ENCODE measurements around the gene CDH13.

CDH13 gene

DNA sequence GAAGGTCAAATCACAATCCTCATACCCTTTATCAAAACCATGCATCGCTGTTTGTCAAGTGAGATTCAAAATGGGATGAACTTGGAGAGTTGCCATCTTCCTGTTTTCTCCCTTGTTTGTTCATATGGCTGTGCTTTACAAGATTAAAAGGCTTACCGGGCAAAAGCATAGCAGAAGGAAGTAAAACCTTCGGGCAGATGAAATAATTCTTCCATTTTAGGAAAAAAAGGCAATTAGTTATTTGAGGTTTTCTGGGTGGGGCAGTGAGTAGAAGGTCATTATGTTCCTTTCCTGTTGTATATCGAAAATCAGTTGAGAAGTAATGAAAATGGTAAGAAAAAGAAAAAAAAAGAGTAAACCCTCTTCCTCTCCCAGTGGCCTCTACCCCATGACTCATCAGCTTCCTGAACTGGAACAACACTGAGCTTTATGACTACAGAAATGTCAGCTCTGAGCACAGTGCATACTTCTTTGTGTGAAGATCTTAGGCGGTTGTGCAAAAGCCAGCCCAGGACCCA lies 369.2 kb downstream of the CDH13 start:
- Histone ChIP-seq H3K36me3 (ENCODE audit: control insufficient read depth in 2 of 2, insufficient read depth in 1 of 2, low read length in 2 of 2) (no peaks in the 10 kb centered on the region), H3K9me3 (ENCODE audit: control insufficient read depth, insufficient read depth, low read depth, low read length) (no peaks in the 10 kb centered on the region), H3K4me1 (ENCODE audit: control insufficient read depth, insufficient read depth, low read length) (peaks cover 2% of the 10 kb centered on the region; the same call in 1 of the 2 replicates), H3K27ac (ENCODE audit: extremely low read depth, low read depth, low read length) (peak overlapping the region; percentile 7; the same call in 1 of the 2 replicates), H3K4me3 (ENCODE audit: low read depth, low read length) (no peak overlapping the region)
- ChIA-PET POLR2A (no interaction called here), CTCF (no interaction called here)
- TF ChIP-seq KLF1 (tag by site-specific recombination; IDR thresholded peaks at IDR 0.05) = no peak
- no peak for TF ChIP-seq ZNF416 (tag by site-specific recombination; IDR thresholded peaks at IDR 0.05)
- no peak for TF ChIP-seq ZNF501 (tag by site-specific recombination; IDR thresholded peaks at IDR 0.05)
- TF ChIP-seq ZBTB20 (tag by site-specific recombination; IDR thresholded peaks at IDR 0.05) = no peak
- TF ChIP-seq ZNF670 (tag by site-specific recombination; IDR thresholded peaks at IDR 0.05; ENCODE audit: low read depth) = no peak
- no peak for TF ChIP-seq MYNN (tag by site-specific recombination; IDR thresholded peaks at IDR 0.05; ENCODE audit: borderline replicate concordance)
- no peak for TF ChIP-seq SCRT2 (tag by site-specific recombination; IDR thresholded peaks at IDR 0.05)
- no peak for TF ChIP-seq ZSCAN30 (tag by site-specific recombination; IDR thresholded peaks at IDR 0.05)
- TF ChIP-seq ZNF561 (tag by site-specific recombination; IDR thresholded peaks at IDR 0.05; ENCODE audit: borderline replicate concordance) = no peak
- TF ChIP-seq ZNF121 (tag by site-specific recombination; IDR thresholded peaks at IDR 0.05) = no peak
- TF ChIP-seq ZNF621 (tag by site-specific recombination; IDR thresholded peaks at IDR 0.05) = no peak
- TF ChIP-seq ZNF404 (tag by site-specific recombination; IDR thresholded peaks at IDR 0.05) = no peak
- TF ChIP-seq ZBTB17 (tag by site-specific recombination; IDR thresholded peaks at IDR 0.05) = no peak
- TF ChIP-seq, protein P1, sequence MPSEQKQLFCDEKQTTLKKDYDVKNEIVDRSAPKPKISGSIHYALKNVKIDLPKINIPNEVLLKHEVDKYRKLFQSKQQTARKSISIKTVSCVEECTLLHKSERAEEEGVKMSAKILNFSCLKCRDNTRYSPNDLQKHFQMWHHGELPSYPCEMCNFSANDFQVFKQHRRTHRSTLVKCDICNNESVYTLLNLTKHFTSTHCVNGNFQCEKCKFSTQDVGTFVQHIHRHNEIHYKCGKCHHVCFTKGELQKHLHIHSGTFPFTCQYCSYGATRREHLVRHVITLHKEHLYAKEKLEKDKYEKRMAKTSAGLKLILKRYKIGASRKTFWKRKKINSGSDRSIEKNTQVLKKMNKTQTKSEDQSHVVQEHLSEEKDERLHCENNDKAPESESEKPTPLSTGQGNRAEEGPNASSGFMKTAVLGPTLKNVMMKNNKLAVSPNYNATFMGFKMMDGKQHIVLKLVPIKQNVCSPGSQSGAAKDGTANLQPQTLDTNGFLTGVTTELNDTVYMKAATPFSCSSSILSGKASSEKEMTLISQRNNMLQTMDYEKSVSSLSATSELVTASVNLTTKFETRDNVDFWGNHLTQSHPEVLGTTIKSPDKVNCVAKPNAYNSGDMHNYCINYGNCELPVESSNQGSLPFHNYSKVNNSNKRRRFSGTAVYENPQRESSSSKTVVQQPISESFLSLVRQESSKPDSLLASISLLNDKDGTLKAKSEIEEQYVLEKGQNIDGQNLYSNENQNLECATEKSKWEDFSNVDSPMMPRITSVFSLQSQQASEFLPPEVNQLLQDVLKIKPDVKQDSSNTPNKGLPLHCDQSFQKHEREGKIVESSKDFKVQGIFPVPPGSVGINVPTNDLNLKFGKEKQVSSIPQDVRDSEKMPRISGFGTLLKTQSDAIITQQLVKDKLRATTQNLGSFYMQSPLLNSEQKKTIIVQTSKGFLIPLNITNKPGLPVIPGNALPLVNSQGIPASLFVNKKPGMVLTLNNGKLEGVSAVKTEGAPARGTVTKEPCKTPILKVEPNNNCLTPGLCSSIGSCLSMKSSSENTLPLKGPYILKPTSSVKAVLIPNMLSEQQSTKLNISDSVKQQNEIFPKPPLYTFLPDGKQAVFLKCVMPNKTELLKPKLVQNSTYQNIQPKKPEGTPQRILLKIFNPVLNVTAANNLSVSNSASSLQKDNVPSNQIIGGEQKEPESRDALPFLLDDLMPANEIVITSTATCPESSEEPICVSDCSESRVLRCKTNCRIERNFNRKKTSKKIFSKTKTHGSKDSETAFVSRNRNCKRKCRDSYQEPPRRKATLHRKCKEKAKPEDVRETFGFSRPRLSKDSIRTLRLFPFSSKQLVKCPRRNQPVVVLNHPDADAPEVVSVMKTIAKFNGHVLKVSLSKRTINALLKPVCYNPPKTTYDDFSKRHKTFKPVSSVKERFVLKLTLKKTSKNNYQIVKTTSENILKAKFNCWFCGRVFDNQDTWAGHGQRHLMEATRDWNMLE (tag by site-specific recombination; conservative IDR thresholded peaks at IDR 0.05; ENCODE audit: low read depth) = no peak
- TF ChIP-seq, protein P2, sequence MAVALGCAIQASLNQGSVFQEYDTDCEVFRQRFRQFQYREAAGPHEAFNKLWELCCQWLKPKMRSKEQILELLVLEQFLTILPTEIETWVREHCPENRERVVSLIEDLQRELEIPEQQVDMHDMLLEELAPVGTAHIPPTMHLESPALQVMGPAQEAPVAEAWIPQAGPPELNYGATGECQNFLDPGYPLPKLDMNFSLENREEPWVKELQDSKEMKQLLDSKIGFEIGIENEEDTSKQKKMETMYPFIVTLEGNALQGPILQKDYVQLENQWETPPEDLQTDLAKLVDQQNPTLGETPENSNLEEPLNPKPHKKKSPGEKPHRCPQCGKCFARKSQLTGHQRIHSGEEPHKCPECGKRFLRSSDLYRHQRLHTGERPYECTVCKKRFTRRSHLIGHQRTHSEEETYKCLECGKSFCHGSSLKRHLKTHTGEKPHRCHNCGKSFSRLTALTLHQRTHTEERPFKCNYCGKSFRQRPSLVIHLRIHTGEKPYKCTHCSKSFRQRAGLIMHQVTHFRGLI (tag by site-specific recombination; IDR thresholded peaks at IDR 0.05) = no peak
- TF ChIP-seq ZNF174 (tag by site-specific recombination; IDR thresholded peaks at IDR 0.05) = no peak
- TF ChIP-seq, protein P3, sequence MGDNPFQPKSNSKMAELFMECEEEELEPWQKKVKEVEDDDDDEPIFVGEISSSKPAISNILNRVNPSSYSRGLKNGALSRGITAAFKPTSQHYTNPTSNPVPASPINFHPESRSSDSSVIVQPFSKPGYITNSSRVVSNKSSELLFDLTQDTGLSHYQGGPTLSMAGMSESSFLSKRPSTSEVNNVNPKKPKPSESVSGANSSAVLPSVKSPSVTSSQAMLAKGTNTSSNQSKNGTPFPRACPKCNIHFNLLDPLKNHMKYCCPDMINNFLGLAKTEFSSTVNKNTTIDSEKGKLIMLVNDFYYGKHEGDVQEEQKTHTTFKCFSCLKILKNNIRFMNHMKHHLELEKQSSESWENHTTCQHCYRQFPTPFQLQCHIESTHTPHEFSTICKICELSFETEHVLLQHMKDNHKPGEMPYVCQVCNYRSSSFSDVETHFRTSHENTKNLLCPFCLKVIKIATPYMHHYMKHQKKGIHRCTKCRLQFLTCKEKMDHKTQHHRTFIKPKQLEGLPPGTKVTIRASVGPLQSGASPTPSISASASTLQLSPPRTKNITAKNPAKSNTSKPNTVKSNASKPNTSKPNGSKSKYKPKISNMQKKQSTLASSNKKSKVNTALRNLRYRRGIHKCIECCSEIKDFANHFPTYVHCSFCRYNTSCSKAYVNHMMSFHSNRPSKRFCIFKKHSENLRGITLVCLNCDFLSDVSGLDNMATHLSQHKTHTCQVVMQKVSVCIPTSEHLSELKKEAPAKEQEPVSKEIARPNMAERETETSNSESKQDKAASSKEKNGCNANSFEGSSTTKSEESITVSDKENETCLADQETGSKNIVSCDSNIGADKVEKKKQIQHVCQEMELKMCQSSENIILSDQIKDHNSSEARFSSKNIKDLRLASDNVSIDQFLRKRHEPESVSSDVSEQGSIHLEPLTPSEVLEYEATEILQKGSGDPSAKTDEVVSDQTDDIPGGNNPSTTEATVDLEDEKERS (tag by site-specific recombination; IDR thresholded peaks at IDR 0.05) = no peak
- TF ChIP-seq ZSCAN23 (tag by site-specific recombination; IDR thresholded peaks at IDR 0.05) = no peak

Data from HEK293 (cell line).